ENCODE results near the gene EPB41L4A. TPM values are rescaled to one million over a fixed set of nuclear protein-coding genes. Genes with fewer than 3 reads are reported as not detected.

EPB41L4A gene
- total RNA-seq, 2 donors from 2014 or later: 7.0 to 16.2 TPM

DNA sequence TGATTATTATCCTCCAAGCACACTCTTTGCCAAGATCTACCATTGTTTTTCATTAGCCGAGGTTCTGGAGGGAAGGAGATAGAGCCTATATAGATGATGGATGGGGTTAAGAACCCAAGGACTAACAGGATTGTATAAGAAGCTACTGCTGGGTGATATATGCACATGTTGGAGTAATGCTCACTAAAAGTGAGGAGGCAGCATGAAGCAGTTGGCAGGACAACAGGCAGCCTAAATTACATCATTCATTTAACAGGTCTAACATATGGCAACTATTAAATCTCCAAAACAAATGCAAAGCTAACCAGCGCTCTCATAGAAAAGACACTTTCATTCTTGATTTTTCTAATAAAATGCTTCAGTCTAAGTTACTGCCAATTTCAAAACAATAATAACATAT, 293.2 kb downstream of the EPB41L4A start:
- Histone ChIP-seq H3K4me3 (no peak overlapping the region), H3K9me3 (no peaks in the 10 kb centered on the region), H3K27me3 (no peaks in the 10 kb centered on the region), H3K4me1 (no peaks in the 10 kb centered on the region), H3K27ac (no peak overlapping the region), H3K36me3 (replicated peaks in 1 of 2; ENCODE audit: insufficient read depth in 1 of 2, low read depth in 2 of 2) (no peaks in the 10 kb centered on the region)
- 80 to 81% methylated on average over 2 of the region's 2 CpGs for WGBS, 2 donors
- intact Hi-C loops (cut with DNase I): no loop called here
- ATAC-seq (no peak), DNase-seq (no peak)
- TF ChIP-seq, protein P1, sequence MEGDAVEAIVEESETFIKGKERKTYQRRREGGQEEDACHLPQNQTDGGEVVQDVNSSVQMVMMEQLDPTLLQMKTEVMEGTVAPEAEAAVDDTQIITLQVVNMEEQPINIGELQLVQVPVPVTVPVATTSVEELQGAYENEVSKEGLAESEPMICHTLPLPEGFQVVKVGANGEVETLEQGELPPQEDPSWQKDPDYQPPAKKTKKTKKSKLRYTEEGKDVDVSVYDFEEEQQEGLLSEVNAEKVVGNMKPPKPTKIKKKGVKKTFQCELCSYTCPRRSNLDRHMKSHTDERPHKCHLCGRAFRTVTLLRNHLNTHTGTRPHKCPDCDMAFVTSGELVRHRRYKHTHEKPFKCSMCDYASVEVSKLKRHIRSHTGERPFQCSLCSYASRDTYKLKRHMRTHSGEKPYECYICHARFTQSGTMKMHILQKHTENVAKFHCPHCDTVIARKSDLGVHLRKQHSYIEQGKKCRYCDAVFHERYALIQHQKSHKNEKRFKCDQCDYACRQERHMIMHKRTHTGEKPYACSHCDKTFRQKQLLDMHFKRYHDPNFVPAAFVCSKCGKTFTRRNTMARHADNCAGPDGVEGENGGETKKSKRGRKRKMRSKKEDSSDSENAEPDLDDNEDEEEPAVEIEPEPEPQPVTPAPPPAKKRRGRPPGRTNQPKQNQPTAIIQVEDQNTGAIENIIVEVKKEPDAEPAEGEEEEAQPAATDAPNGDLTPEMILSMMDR (IDR thresholded peaks at IDR 0.05): no peak
- no peak for TF ChIP-seq POLR2A (IDR thresholded peaks at IDR 0.05)

GRCh38 chr5:112124788-112125187, 294.3 kb downstream of the EPB41L4A start:
- intact Hi-C loops (cut with DNase I): no loop called here
- 42 to 73% methylated on average over 3 of the region's 3 CpGs for WGBS, 2 donors
- no peak for ATAC-seq

DNA sequence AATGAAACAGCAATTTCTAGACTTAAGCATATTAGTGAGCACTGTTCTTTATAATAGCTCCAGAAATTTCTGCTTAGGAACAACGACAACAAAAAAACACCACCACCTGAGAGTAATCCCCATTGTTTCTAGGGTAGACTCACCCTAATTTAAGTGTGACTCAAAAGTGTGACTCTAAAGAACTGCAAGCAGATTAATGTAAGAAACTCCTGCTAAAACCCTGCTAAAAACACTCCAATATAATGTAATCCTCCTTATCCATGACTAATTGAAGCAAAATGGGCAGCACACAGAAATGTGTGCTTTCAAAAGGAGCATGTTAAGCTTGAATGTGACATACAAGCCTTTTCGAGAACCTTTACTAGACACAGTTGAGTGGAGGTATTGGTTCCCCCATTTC, 296.0 kb downstream of the EPB41L4A start:
- no peaks in the 10 kb centered on the region for H3K4me1 ChIP-seq
- intact Hi-C loops (cut with DNase I): no loop called here
- DNase-seq (no peak), ATAC-seq (no peak)
- H3K27ac ChIP-seq: no peak overlapping the region
- WGBS, 2 donors: 80 to 82% methylated on average over 2 of the region's 2 CpGs
- H3K9me3 ChIP-seq: no peaks in the 10 kb centered on the region
- TF ChIP-seq, protein P1 (IDR thresholded peaks at IDR 0.05): no peak
- TF ChIP-seq POLR2A (IDR thresholded peaks at IDR 0.05): no peak
- H3K36me3 ChIP-seq (replicated peaks in 1 of 2; ENCODE audit: insufficient read depth in 1 of 2, low read depth in 2 of 2): no peaks in the 10 kb centered on the region
- no peaks in the 10 kb centered on the region for H3K27me3 ChIP-seq
- no peak overlapping the region for H3K4me3 ChIP-seq

More at GRCh38 chr5:112124788-112125187, 294.3 kb downstream of the EPB41L4A start:
- Histone ChIP-seq H3K36me3 (replicated peaks in 1 of 2; ENCODE audit: insufficient read depth in 1 of 2, low read depth in 2 of 2) (no peaks in the 10 kb centered on the region), H3K27me3 (no peaks in the 10 kb centered on the region), H3K9me3 (no peaks in the 10 kb centered on the region), H3K4me3 (no peak overlapping the region), H3K4me1 (no peaks in the 10 kb centered on the region), H3K27ac (no peak overlapping the region)
- no peak for DNase-seq
- TF ChIP-seq POLR2A (IDR thresholded peaks at IDR 0.05): no peak
- TF ChIP-seq, protein P1 (IDR thresholded peaks at IDR 0.05): no peak

DNA sequence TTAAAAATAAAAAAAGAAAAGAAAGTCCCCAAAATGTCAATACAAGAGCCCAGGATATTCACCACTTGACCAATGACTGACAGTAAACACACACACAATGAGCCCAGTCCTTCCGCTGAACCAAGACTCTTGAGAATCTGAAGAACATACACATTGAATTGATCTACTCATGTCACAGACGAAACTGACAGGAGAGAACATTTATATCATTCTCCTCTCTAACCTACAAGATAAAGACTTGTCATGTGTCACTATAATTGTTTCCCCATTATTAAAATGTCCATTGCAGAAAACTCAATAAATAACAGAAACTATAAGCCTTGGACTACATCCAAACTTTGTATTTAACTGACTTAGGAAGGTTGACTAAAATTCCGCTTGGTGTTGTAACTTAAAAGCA, 296.7 kb downstream of the EPB41L4A start:
- WGBS, 2 donors: 82 to 93% methylated on average over 3 of the region's 3 CpGs
- Histone ChIP-seq H3K27me3 (no peaks in the 10 kb centered on the region), H3K27ac (no peak overlapping the region), H3K4me3 (no peak overlapping the region), H3K9me3 (no peaks in the 10 kb centered on the region), H3K4me1 (no peaks in the 10 kb centered on the region), H3K36me3 (replicated peaks in 1 of 2; ENCODE audit: insufficient read depth in 1 of 2, low read depth in 2 of 2) (no peaks in the 10 kb centered on the region)
- TF ChIP-seq POLR2A (IDR thresholded peaks at IDR 0.05): no peak
- TF ChIP-seq, protein P1 (IDR thresholded peaks at IDR 0.05): no peak
- intact Hi-C loops (cut with DNase I): no loop called here
- ATAC-seq: no peak
- no peak for DNase-seq

GRCh38 chr5:112121258-112121657, 297.8 kb downstream of the EPB41L4A start:
- intact Hi-C loops (cut with DNase I): no loop called here
- no peaks in the 10 kb centered on the region for H3K36me3 ChIP-seq (replicated peaks in 1 of 2; ENCODE audit: insufficient read depth in 1 of 2, low read depth in 2 of 2)

More at GRCh38 chr5:112121258-112121657, 297.8 kb downstream of the EPB41L4A start:
- Histone ChIP-seq H3K4me3 (no peak overlapping the region), H3K4me1 (no peaks in the 10 kb centered on the region), H3K27me3 (no peaks in the 10 kb centered on the region), H3K27ac (no peak overlapping the region), H3K9me3 (no peaks in the 10 kb centered on the region)
- WGBS, 2 donors: 73 to 81% methylated on average over 3 of the region's 3 CpGs
- ATAC-seq: no peak
- no peak for TF ChIP-seq POLR2A (IDR thresholded peaks at IDR 0.05)
- no peak for DNase-seq

All from body of pancreas (tissue), 4 donors.